Inferior parietal cortex (tissue), 1 donor: Measurements from ENCODE around the gene REV3L.
"Not testable (repeated sequence)": the region's sequence is repeated elsewhere in the genome, so short reads cannot be mapped to it uniquely, and the experiment has no call there.

ENCODE experiments used
- DNase-seq: peaks from one replicate; pipeline ENCODE4 v3.0.0-alpha.2; 2016; ENCODE audit errors: extremely low spot score

Gene REV3L

GRCh38 chr6:111377558-111378120 lies 105.4 kb downstream of the REV3L start:
- DNase-seq = no peak

GRCh38 chr6:111367393-111368088 lies 115.5 kb downstream of the REV3L start:
- DNase-seq = no peak

GRCh38 chr6:111361648-111362047 lies 121.4 kb downstream of the REV3L start:
- peak; percentile 80 for DNase-seq

- no peak for DNase-seq
Observed at GRCh38 chr6:111358454-111358853, 124.6 kb downstream of the REV3L start.

- no peak for DNase-seq
Observed at GRCh38 chr6:111357705-111358104, 125.3 kb downstream of the REV3L start.

GRCh38 chr6:111356551-111356950 lies 126.5 kb downstream of the REV3L start:
- DNase-seq = no peak

- no peak for DNase-seq
Observed at GRCh38 chr6:111354758-111355555, 128.1 kb downstream of the REV3L start.

- DNase-seq = no peak
Observed at GRCh38 chr6:111353912-111354462, 129.0 kb downstream of the REV3L start.

GRCh38 chr6:111347589-111347988 lies 135.4 kb downstream of the REV3L start:
- no peak for DNase-seq

GRCh38 chr6:111342913-111343312 lies 140.1 kb downstream of the REV3L start:
- no peak for DNase-seq

GRCh38 chr6:111339294-111339693 lies 143.7 kb downstream of the REV3L start:
- no peak for DNase-seq

GRCh38 chr6:111338843-111339242 lies 144.2 kb downstream of the REV3L start:
- no peak for DNase-seq

- no peak for DNase-seq
Observed at GRCh38 chr6:111337829-111338236, 145.2 kb downstream of the REV3L start.

GRCh38 chr6:111329882-111330633 lies 153.0 kb downstream of the REV3L start:
- DNase-seq = no peak

GRCh38 chr6:111326563-111326962 lies 156.5 kb downstream of the REV3L start:
- DNase-seq = no peak

- DNase-seq = no peak
Observed at GRCh38 chr6:111322145-111322544, 160.9 kb downstream of the REV3L start.

GRCh38 chr6:111307950-111308349 lies 175.1 kb downstream of the REV3L start:
- DNase-seq = not testable (repeated sequence)

GRCh38 chr6:111307275-111307858 lies 175.7 kb downstream of the REV3L start:
- DNase-seq = no peak

- no peak for DNase-seq
Observed at GRCh38 chr6:111306104-111306888, 176.7 kb downstream of the REV3L start.

GRCh38 chr6:111301946-111302345 lies 181.1 kb downstream of the REV3L start:
- DNase-seq = no peak
